ENCODE measurements around the gene NDST1. TPM values are rescaled to one million over a fixed set of nuclear protein-coding genes. Genes with fewer than 3 reads are reported as not detected.

The NDST1 gene
- total and polyA plus RNA-seq, 10 of the 15 experiments (the other 5 are each of a cell fraction or from before 2014, with no cell fraction given): 0.20 to 53.5 (median 12.9) TPM

- TF ChIP-seq CEBPZ (IDR thresholded peaks at IDR 0.05; ENCODE audit: low read depth, low read length): no peak
- TF ChIP-seq, protein P1, sequence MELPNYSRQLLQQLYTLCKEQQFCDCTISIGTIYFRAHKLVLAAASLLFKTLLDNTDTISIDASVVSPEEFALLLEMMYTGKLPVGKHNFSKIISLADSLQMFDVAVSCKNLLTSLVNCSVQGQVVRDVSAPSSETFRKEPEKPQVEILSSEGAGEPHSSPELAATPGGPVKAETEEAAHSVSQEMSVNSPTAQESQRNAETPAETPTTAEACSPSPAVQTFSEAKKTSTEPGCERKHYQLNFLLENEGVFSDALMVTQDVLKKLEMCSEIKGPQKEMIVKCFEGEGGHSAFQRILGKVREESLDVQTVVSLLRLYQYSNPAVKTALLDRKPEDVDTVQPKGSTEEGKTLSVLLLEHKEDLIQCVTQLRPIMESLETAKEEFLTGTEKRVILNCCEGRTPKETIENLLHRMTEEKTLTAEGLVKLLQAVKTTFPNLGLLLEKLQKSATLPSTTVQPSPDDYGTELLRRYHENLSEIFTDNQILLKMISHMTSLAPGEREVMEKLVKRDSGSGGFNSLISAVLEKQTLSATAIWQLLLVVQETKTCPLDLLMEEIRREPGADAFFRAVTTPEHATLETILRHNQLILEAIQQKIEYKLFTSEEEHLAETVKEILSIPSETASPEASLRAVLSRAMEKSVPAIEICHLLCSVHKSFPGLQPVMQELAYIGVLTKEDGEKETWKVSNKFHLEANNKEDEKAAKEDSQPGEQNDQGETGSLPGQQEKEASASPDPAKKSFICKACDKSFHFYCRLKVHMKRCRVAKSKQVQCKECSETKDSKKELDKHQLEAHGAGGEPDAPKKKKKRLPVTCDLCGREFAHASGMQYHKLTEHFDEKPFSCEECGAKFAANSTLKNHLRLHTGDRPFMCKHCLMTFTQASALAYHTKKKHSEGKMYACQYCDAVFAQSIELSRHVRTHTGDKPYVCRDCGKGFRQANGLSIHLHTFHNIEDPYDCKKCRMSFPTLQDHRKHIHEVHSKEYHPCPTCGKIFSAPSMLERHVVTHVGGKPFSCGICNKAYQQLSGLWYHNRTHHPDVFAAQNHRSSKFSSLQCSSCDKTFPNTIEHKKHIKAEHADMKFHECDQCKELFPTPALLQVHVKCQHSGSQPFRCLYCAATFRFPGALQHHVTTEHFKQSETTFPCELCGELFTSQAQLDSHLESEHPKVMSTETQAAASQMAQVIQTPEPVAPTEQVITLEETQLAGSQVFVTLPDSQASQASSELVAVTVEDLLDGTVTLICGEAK (IDR thresholded peaks at IDR 0.05; ENCODE audit: borderline replicate concordance): no peak
- no peak for TF ChIP-seq CREB1 (IDR thresholded peaks at IDR 0.05; ENCODE audit: low read depth)
- no peak for TF ChIP-seq ATF7 (IDR thresholded peaks at IDR 0.05; ENCODE audit: low read depth)
- TF ChIP-seq PRDM15 (CRISPR knock-in tag; IDR thresholded peaks at IDR 0.05): no peak
- no peak for TF ChIP-seq RUNX3 (IDR thresholded peaks at IDR 0.05; ENCODE audit: low read length)
- TF ChIP-seq WRNIP1 (IDR thresholded peaks at IDR 0.05; ENCODE audit: borderline replicate concordance, low read depth, low read length): no peak
Observed at GRCh38 chr5:150525163-150525562, 17.2 kb downstream of the NDST1 start (continued).

Measured in GM12878 (cell line).